Fibroblast of lung (primary cell): ENCODE data around the gene PPM1G.

Experiments used
- CTCF ChIP-seq, 2 donors: IDR thresholded peaks in 1 of 2; conservative IDR thresholded peaks in 1 of 2; 1 replicate in 1 of 2; 2 replicates in 1 of 2; pipeline ENCODE4 v1.5.1; 2011 to 2012; ENCODE audit warnings: low read length in 2 of 2, control low read depth in 1 of 2, inconsistent platforms in 1 of 2, low read depth in 1 of 2, mild to moderate bottlenecking in 1 of 2
- EZH2 ChIP-seq: IDR thresholded peaks from 2 replicates; pipeline ENCODE4 v1.5.1; 2012; ENCODE audit warnings: low read length, control low read depth, mild to moderate bottlenecking; ENCODE audit errors: missing control alignments

GRCh38 chr2:27370816-27371620 lies 38.4 kb downstream of the PPM1G start:
- TF ChIP-seq CTCF (conservative IDR thresholded peaks at IDR 0.05 in 1 of 2, IDR thresholded peaks at IDR 0.05 in 1 of 2; ENCODE audit: low read depth in 1 of 2, low read length in 2 of 2) (no peak), EZH2 (no peak)
